GM18870 (cell line): ENCODE results near the gene CCDC51.

Experiments used
- ATAC-seq: cut with Tn5 transposase; IDR thresholded peaks from one replicate; pipeline ENCODE4 v1.9.1; 2021; ENCODE audit warnings: moderate library complexity; ENCODE audit not compliant: unreplicated experiment

Gene CCDC51

DNA sequence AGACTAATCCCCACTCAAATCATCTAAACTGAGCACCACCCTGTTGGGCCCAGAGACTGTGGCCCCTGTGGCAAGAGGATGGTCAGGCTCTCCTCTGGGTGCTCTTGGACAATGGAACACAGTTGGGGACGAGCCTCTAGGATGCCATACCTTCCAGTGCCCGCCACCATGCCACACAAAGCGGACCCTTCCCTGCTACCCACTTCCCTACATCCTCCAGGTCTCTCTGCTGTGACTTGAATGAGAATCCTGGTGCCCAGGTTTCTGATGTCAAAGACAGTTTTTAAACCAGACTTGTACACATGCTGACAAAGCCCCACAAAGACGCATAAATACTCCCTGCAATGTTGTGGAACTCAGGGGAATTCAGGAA lies 4.7 kb downstream of the CCDC51 start:
- ATAC-seq = no peak

DNA sequence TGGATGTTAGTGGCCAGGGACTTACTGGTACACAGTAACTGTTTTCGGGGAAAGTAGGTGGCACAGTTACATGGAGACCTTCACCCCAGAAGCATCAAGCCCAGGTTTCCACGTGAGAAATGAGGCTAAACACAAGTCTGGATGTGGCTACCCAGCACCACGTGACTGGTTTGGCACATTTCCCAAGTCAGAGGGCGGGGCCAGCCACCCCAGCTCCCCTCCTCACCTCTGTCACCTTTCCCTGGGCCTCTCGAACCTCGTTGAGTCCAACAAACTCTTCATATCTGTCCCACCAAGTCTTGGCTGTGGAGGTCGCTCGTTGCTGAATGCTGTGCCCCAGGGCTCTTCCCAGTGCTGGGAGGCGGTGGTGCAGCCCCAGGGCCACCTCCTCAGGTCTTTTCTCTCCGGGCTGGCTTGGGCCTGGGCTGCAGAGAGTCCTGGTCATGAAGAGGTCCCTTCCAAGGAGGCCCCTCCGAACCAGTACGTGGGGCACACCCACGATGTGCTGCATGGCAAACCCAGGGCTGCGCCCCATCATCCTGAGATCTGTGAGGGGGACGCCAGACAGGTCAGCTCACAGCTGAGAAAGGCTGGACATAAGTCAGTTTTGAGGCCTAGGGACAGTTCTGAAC lies 5.2 kb downstream of the CCDC51 start:
- ATAC-seq = no peak

GRCh38 chr3:48433472-48434118 lies 6.3 kb downstream of the CCDC51 start:
- ATAC-seq = no peak

DNA sequence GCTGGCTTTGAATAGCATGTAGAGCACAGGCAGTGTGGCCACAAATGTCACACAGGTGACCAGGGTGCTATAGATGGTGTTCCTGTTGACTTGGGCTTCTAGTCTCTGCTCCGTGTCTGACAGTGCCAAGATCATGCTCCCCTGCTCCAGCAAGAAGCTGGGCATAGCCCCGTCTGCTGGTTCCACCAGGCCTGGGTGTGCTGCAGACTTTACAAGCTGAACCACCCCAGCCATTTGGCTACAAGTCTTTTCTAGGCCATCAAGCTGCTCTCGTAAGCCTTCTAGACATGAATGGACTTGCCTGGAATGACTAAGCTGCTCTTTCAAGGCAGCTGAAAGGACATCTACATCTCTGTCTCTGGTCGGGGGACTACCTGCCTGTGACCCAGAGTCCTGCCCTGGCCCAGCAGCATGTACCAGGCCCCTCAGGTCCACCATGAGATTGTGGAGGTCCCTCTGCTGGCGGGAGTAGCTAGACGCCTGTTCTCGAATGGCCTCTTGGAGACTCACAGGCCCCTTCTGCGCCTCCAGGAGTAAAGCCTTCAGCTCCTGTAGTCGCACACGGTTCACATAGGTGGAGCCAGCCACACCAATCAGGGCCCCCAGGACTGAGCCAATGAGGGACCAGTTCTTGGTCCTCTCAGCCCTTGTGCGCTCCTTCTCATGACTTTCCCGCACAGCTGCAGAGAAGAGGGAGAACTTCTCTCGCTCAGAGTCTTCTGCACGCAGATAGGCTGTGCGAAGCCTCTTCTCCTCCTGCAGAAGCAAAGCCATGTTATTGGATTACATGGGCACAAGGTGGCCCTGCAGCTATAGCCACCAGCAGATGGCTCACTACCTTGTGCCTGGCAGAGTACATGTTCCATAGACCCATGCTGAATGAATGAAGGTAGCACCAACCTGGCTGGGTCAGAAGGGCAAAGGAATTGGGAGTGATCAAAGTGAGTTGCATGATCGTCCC lies 7.2 kb downstream of the CCDC51 start:
- no peak for ATAC-seq

DNA sequence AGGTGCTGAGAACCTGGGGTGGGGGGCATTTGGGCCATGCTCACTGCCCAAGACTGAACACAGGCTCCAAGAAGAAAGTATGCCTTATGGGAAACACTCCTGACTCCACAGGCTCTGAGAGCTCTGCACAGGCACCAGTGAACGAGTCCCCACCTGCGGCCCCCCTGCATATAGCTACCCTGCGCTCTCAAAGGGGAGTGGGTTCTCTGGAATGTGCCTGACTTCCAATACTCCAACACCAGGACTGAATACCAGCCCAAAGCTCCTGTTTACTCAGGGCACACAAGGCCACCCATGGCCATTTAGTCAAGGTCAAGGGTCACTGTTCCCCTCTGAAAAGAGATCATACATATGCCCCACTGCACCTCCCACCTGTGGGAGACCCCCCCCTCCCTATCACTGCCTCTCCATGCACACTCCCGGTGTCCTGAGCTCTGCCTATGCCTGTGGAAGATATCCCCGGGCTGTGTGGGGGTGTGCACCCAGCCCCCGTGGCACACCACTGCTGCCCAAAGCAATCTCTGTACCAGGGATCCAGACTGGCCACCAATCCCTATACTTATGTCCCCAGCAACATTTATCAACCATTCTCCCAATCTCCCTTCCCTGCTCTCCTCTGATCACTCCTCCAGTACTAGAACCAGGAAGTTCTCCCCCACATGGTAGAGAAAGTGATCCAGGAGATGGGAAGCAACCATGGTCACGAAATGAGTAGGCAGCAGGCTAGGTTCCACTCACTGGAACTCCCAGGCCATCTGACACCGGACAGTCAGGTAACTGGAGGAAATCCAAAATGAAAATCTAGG lies 8.5 kb downstream of the CCDC51 start:
- ATAC-seq = no peak

DNA sequence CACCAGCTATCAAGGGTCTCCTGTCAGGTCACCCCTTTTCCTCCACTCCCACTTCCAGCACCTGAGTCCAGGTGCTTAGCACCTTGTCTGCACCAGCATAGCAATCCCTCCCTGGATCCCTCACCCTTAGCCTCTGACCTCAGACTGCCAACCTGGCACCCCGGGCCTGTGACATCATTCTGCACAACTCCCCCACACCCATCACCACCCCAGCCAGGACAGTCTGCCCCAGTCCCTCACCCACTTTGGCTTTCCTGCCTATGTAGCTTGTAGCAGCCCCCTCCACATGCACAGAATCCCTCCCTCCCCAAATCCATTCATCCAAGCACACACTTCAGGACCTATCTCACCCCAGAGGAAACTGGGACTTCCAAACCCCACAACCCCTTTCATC lies 9.2 kb downstream of the CCDC51 start:
- no peak for ATAC-seq

GRCh38 chr3:48429960-48430707 lies 9.8 kb downstream of the CCDC51 start, which contains the start of gene PLXNB1:
TSS of gene PLXNB1 (minus strand) at chr3:48430086. CDS start at chr3:48424611, 5,475 bp downstream.
- no peak for ATAC-seq

GRCh38 chr3:48429317-48429959 lies 10.5 kb downstream of the CCDC51 start:
- ATAC-seq = no peak

DNA sequence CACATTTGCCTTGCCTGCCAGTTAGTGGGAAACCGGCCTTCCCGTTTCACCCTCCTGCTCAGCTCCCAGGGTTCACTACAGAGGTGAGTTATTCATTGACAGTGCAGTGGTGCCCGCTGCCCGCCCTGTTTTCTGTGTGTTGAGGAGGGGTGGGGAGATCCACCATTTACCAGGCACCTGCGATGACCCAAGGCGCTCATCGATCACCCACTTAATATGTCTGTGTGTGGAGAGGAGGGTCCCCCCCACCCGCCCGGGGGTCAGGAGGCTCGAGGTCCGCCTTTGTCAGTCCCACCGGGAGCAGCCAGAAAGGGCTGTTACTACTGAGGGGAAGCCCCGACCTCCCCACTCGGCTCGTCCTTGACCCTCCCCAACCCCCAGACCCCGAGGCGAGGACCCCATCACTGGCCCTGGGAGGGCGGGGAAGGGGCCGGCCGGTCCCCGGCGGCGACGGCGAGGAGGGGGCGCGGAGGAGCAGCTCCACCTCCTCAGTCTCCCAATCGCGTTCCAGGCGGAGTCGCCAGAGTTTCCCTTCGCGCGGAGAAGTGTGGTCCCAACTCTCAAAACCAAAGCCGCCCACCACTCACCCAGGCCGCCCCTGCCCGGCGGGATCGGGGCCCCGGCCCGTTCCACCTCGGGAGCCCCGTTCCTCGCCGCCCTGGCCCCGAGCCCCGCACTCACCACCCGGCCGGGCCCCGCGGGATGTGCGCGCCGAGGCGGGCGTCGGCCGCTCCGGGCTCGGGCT lies 11.2 kb downstream of the CCDC51 start:
- no peak for ATAC-seq

DNA sequence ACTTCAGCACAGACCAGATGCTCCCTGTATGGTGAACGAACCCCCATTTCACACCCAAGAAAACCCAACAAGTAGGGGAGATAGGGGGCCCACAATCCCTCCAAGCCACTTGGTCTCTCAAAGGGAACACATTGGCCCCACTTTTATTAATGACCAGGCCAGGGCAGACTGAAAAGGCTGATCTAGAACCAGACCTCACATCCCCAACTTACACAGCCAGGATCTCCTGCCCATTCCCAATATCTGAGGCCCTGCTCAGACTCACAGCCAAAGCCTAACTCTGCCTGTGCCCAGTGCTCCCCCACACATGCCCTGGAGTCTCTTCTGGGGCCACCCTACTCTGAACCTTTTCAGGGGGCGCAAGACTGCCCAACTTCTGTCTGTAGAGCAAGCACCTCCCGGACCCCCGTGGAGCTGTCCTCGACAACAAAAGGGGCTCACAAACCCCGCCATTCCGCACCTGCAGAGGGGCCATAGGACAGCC lies 11.8 kb downstream of the CCDC51 start:
- ATAC-seq = no peak

DNA sequence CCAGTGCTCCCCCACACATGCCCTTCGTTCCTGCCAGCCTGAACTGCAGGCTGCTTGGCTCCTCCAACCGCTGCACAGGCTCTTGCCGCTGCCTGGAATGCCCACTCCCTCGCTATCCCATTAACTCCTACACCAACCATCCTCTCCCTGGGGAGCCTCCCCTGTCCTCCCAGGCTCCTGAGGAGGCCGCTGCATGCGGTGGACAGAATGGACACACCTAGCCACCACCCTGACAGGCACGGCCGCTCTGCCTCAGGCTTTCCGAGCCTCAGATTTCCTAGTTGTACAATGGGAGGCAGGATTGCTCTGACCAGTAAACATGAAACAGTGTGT lies 12.3 kb downstream of the CCDC51 start:
- ATAC-seq = no peak

DNA sequence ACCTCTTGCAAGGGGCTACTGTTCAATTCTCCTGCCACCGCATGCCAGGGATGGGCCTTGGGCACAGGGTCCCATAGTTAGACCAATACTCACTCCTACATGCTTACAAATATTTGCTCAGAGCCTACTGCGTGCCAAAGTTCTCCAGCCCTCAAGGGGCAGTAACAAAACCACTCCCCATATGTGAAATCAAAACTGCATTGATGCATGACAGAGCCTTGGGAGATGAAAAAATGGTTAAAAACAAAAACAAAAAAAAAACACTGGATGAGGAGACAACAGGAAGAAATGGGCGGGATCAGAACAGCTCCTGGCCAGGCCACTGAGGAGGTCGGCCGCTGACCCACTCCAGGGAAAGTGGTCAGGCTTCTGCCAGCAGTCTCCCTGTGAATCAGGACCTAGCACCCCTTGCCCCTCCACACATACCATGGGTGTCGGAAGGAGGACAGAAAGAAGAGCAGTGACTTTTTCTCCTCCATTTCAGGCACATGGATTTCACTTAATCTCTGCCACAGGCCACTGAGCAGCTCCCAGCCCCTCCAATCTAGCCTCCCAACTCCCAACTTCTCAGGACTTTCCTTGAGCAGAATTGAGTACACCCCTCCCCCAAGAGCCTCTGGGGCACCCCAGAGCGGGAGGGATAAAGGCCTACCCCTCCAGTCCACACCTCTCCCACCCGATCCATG lies 12.8 kb downstream of the CCDC51 start:
- ATAC-seq = no peak

- no peak for ATAC-seq
Observed at GRCh38 chr3:48426401-48426909, 13.5 kb downstream of the CCDC51 start.

GRCh38 chr3:48425281-48425812 lies 14.6 kb downstream of the CCDC51 start:
- no peak for ATAC-seq

DNA sequence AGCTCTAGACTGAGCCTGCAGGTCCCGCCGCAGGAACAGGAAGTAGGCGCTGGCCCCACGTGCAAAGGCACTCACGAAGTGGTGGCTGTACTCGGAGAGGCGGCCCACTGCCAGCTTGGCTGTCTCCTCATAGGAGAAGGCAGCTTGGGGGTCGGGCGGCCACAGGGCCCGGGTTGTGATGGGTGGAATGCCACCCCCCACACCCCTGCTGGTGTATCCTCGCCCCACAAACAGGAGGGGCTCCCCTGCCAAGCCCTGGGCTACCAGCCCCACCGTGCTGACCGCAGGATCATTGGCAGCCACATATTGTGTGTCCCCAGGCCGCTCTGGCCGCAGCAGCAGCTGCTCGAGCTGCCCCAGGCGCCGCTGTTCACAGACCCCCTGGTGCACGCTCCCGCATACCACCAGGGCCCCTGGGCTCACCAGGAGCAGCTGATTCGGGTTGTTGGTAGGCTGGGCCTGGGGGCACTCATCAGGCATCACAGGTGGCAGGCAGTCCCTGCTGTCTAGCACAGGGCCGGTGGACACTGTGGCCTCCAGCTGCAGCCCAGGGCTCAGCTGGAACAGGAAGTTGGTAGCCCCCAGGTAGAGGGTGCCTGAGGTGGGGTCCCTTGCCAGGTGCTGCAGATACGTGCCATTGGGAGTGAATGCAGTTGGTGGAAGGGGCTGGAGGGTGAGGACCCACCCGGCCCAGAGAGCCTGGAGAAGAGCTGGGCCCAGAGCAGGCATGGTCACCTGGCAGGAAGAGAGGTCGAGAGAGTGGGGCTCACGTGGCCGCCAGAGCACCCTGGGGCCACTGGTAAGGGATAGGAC lies 15.8 kb downstream of the CCDC51 start:
- ATAC-seq = no peak

- ATAC-seq = no peak
Observed at GRCh38 chr3:48423241-48423882, 16.6 kb downstream of the CCDC51 start.

DNA sequence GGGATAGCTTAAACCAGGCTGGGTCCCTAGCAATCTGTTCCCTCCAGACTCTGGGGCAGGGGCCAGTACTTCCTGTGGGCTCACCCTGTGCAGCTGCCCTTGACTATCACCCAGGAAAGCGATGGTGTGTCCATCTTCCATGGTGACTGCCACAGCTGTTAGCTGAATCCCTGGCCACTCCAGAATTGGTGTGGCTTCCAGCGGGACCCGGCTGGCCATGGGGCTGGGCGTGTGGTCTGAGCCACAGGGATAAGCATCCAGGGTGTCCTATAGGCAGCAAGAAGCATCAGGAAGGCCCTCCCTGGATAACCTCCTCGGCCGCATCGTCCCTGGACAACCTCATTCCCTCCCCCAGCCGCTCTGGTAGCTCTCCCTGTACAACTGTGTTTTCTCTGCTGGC lies 17.2 kb downstream of the CCDC51 start:
- no peak for ATAC-seq
